A549 (cell line): Measurements from ENCODE around the gene CDC26. TPM values are rescaled to one million over a fixed set of nuclear protein-coding genes. Genes with fewer than 3 reads are reported as not detected.
A peak's percentile ranks its signal among the peaks of the same experiment; 100 is the strongest.

Source experiments
- ATAC-seq, 2 experiments: fragments of 200-7000 bp in 1 of 2; fragments of >200 bp in 1 of 2; cut with Nextera tagmentation in 1 of 2; cut with Tn5 transposase in 1 of 2; 3 replicates each; pipeline versions ENCODE4 v1.8.0 to v1.9.1; 2018 to 2020; ENCODE audit warnings: mild to moderate bottlenecking in 1 of 2, moderate library complexity in 1 of 2
- CTCF ChIA-PET: fragments of 300-600 bp; sonication (Branson Sonifier 250); formaldehyde crosslinking; extraction: SDS; loops from one replicate; lab custom pipeline; 2021; ENCODE audit warnings: antibody characterized with exemption, inconsistent platforms; lab: Yijun Ruan, JAX
- POLR2A ChIA-PET: fragments of 350-600 bp; formaldehyde crosslinking; extraction: SDS; loops from one replicate; lab custom pipeline; 2021; ENCODE audit warnings: antibody characterized with exemption, inconsistent platforms; lab: Yijun Ruan, JAX
- DNase-seq, 2 experiments: peaks; one replicate each; pipeline versions ENCODE4 v3.0.0 to v3.0.0-alpha.2; 2011 to 2016; ENCODE audit warnings: low read depth in 1 of 2, low spot score in 1 of 2
- FAIRE-seq: peaks from 2 replicates; lab custom pipeline; 2011; peaks lifted over from hg19 to GRCh38; lab: Jason Lieb, UNC
- H3K27ac ChIP-seq, 2 experiments: fragments of >200 bp; sonication (Bioruptor Twin); formaldehyde crosslinking; 3 replicates each; pipeline ENCODE4 v1.5.1; 2016 to 2017
- H3K4me1 ChIP-seq: fragments of >200 bp; sonication (Bioruptor Twin); formaldehyde crosslinking; 3 replicates; pipeline ENCODE4 v1.6.1; 2016
- H3K4me2 ChIP-seq: fragments of >200 bp; sonication (Bioruptor Twin); formaldehyde crosslinking; 3 replicates; pipeline ENCODE4 v1.6.1; 2016
- H3K4me3 ChIP-seq: fragments of >200 bp; sonication (Bioruptor Twin); formaldehyde crosslinking; 3 replicates; pipeline ENCODE4 v1.5.1; 2016
- H3K9me3 ChIP-seq: fragments of >200 bp; sonication (Bioruptor Twin); formaldehyde crosslinking; 3 replicates; pipeline ENCODE4 v1.6.1; 2016
- ATOH8 ChIP-seq: fragments of 250-450 bp; sonication (Bioruptor Pico); IDR thresholded peaks from 2 replicates; pipeline ENCODE4 v1.5.0; 2020; ENCODE audit warnings: low read depth, mild to moderate bottlenecking, moderate library complexity
- CBX8 ChIP-seq: fragments of 200-600 bp; sonication (generic); IDR thresholded peaks from 2 replicates; pipeline ENCODE4 v1.6.1; 2016
- TFCP2L1 ChIP-seq: fragments of 250-450 bp; sonication (Bioruptor Pico); IDR thresholded peaks from 2 replicates; pipeline ENCODE4 v1.5.0; 2021; ENCODE audit warnings: mild to moderate bottlenecking
- ZNF302 ChIP-seq: fragments of 250-450 bp; sonication (Bioruptor Pico); IDR thresholded peaks from 2 replicates; pipeline ENCODE4 v1.9.0; 2021; ENCODE audit warnings: inconsistent platforms, mild to moderate bottlenecking, moderate library complexity
- WGBS: methylation state at CpG from one replicate; pipeline ENCODE4 v1.1.6; 2017; ENCODE audit errors: missing lambda C conversion rate; 5-methylcytosine and 5-hydroxymethylcytosine counted together
- polyA plus RNA-seq, 4 experiments: library from polyadenylated mRNA; depleted of rRNA in 3 of 4; stranded (reverse); fragments of >200 nt; fragmentation: RNase III in 1 of 4; extraction: RNeasy Plus Mini Kit Qiagen cat#74134 plus additional on column Dnase treatment in 1 of 4; gene quantifications; 2 replicates in 3 of 4; 3 replicates in 1 of 4; pipeline ENCODE4 v1.2.3, GENCODE V29; 2011 to 2017

CDC26 gene
- polyA plus RNA-seq, 2 of the 4 experiments (the other 2 are of a cell fraction), result 69.0 to 80.7 TPM

- ATAC-seq, result no peak
- no peak overlapping the region for H3K27ac ChIP-seq
- H3K4me1 ChIP-seq, result peaks cover 31% of the 10 kb centered on the region
- H3K4me2 ChIP-seq, result peak overlapping the region; percentile 78
- no peak overlapping the region; the same call in 2 of the 3 replicates for H3K4me3 ChIP-seq
- FAIRE-seq, result no peak
- no peaks in the 10 kb centered on the region for H3K9me3 ChIP-seq
- no peak for TF ChIP-seq TFCP2L1 (CRISPR knock-in tag)
- no peak for TF ChIP-seq ATOH8 (CRISPR knock-in tag)
- no peak for TF ChIP-seq ZNF302 (CRISPR knock-in tag)
- no peak for TF ChIP-seq CBX8
- 68% methylated on average over 3 of the region's 3 CpGs for WGBS
- DNase-seq, result no peak
- CTCF ChIA-PET, result interaction anchor here (1.2 kb wide), 2 partner anchors 68 to 249 kb away, joined by 3 read pairs; partner anchors contain the start of gene SLC31A2
- POLR2A ChIA-PET, result no interaction called here
Measured at GRCh38 chr9:113219186-113219936, 56.0 kb downstream of the CDC26 start.

Other genes starting within 250 kb of the CDC26 start
- gene ZFP37, start 218.8 kb downstream of the CDC26 start, polyA plus RNA-seq (2011; rRNA removed), result 1.6 and 2.8 TPM in 2 replicates
- 2.0 to 2.3 TPM (median 2.0 TPM) in 3 replicates for gene ZFP37, start 218.8 kb downstream of the CDC26 start, polyA plus RNA-seq (2017; fragmentation: RNase III; extraction: RNeasy Plus Mini Kit Qiagen cat#74134 plus additional on column Dnase treatment)
- 5.8 and 7.5 TPM in 2 replicates for gene SLC31A2, start 124.6 kb downstream of the CDC26 start, polyA plus RNA-seq (2011; rRNA removed)
- 5.0 to 5.9 TPM (median 5.4 TPM) in 3 replicates for gene SLC31A2, start 124.6 kb downstream of the CDC26 start, polyA plus RNA-seq (2017; fragmentation: RNase III; extraction: RNeasy Plus Mini Kit Qiagen cat#74134 plus additional on column Dnase treatment)
- gene FKBP15, start 54.3 kb downstream of the CDC26 start, polyA plus RNA-seq (2011; rRNA removed), result 26.0 and 26.8 TPM in 2 replicates
- 14.0 to 14.2 TPM (median 14.1 TPM) in 3 replicates for gene FKBP15, start 54.3 kb downstream of the CDC26 start, polyA plus RNA-seq (2017; fragmentation: RNase III; extraction: RNeasy Plus Mini Kit Qiagen cat#74134 plus additional on column Dnase treatment)
- 27.9 and 28.0 TPM in 2 replicates for gene SLC31A1, start 54.0 kb downstream of the CDC26 start, polyA plus RNA-seq (2011; rRNA removed)
- 21.6 to 24.2 TPM (median 22.7 TPM) in 3 replicates for gene SLC31A1, start 54.0 kb downstream of the CDC26 start, polyA plus RNA-seq (2017; fragmentation: RNase III; extraction: RNeasy Plus Mini Kit Qiagen cat#74134 plus additional on column Dnase treatment)
- gene PRPF4, start 86 bp upstream of the CDC26 start, polyA plus RNA-seq (2011; rRNA removed), result 61.5 and 62.1 TPM in 2 replicates
- gene PRPF4, start 86 bp upstream of the CDC26 start, polyA plus RNA-seq (2017; fragmentation: RNase III; extraction: RNeasy Plus Mini Kit Qiagen cat#74134 plus additional on column Dnase treatment), result 52.2 to 58.1 TPM (median 53.4 TPM) in 3 replicates
- 0.13 and 0.15 TPM in 2 replicates for gene RNF183, start 27.8 kb upstream of the CDC26 start, polyA plus RNA-seq (2011; rRNA removed)
- gene RNF183, start 27.8 kb upstream of the CDC26 start, polyA plus RNA-seq (2017; fragmentation: RNase III; extraction: RNeasy Plus Mini Kit Qiagen cat#74134 plus additional on column Dnase treatment), result not detected in 3 replicates
- gene WDR31, start 64.7 kb upstream of the CDC26 start, polyA plus RNA-seq (2011; rRNA removed), result 2.9 and 3.7 TPM in 2 replicates
- 1.9 to 2.1 TPM (median 1.9 TPM) in 3 replicates for gene WDR31, start 64.7 kb upstream of the CDC26 start, polyA plus RNA-seq (2017; fragmentation: RNase III; extraction: RNeasy Plus Mini Kit Qiagen cat#74134 plus additional on column Dnase treatment)
- gene BSPRY, start 74.0 kb upstream of the CDC26 start, polyA plus RNA-seq (2011; rRNA removed), result 0.06 and 0.07 TPM in 2 replicates
- gene BSPRY, start 74.0 kb upstream of the CDC26 start, polyA plus RNA-seq (2017; fragmentation: RNase III; extraction: RNeasy Plus Mini Kit Qiagen cat#74134 plus additional on column Dnase treatment), result 0.04 to 0.05 TPM in 2 of 3 replicates, not detected in the other
- gene HDHD3, start 101.4 kb upstream of the CDC26 start, polyA plus RNA-seq (2011; rRNA removed), result 17.5 and 22.2 TPM in 2 replicates
- gene HDHD3, start 101.4 kb upstream of the CDC26 start, polyA plus RNA-seq (2017; fragmentation: RNase III; extraction: RNeasy Plus Mini Kit Qiagen cat#74134 plus additional on column Dnase treatment), result 17.0 to 22.6 TPM (median 21.0 TPM) in 3 replicates
- 5.7 and 9.5 TPM in 2 replicates for gene ALAD, start 125.7 kb upstream of the CDC26 start, polyA plus RNA-seq (2011; rRNA removed)
- gene ALAD, start 125.7 kb upstream of the CDC26 start, polyA plus RNA-seq (2017; fragmentation: RNase III; extraction: RNeasy Plus Mini Kit Qiagen cat#74134 plus additional on column Dnase treatment), result 15.6 to 19.6 TPM (median 18.5 TPM) in 3 replicates
- 129 and 143 TPM in 2 replicates for gene POLE3, start 135.1 kb upstream of the CDC26 start, polyA plus RNA-seq (2011; rRNA removed)
- gene POLE3, start 135.1 kb upstream of the CDC26 start, polyA plus RNA-seq (2017; fragmentation: RNase III; extraction: RNeasy Plus Mini Kit Qiagen cat#74134 plus additional on column Dnase treatment), result 92.2 to 99.8 TPM (median 95.9 TPM) in 3 replicates
- gene C9orf43, start 135.2 kb upstream of the CDC26 start, polyA plus RNA-seq (2011; rRNA removed), result 0.89 and 1.0 TPM in 2 replicates
- gene C9orf43, start 135.2 kb upstream of the CDC26 start, polyA plus RNA-seq (2017; fragmentation: RNase III; extraction: RNeasy Plus Mini Kit Qiagen cat#74134 plus additional on column Dnase treatment), result 0.50 to 1.1 TPM (median 0.85 TPM) in 3 replicates
- 19.6 and 21.5 TPM in 2 replicates for gene RGS3, start 188.2 kb upstream of the CDC26 start, polyA plus RNA-seq (2011; rRNA removed)
- 17.1 to 22.9 TPM (median 20.8 TPM) in 3 replicates for gene RGS3, start 188.2 kb upstream of the CDC26 start, polyA plus RNA-seq (2017; fragmentation: RNase III; extraction: RNeasy Plus Mini Kit Qiagen cat#74134 plus additional on column Dnase treatment)